ENCODE results near the gene KLHL29.

DNA sequence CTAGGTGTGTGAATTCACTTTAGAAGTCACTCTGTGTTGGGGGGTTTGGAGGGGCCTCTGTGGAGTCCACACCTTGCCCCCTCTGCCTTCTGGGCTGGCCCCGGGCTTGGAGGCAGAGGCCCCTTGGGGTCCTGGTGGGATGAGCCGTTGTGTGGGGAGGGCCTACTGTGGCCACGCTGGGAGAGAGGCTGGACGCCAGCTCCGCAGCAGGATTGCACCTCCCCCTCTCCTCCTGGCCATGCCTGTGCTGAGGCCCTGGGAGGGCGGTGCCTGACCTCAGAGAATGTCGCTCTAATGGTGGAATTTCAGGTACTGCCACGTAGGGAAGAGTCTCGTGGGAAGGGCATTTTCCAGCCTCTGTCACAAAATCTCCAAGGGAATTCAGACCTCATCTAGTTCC is 304.9 kb downstream of the KLHL29 start:
- TF ChIP-seq EZH2phosphoT487 (IDR thresholded peaks at IDR 0.05; ENCODE audit: borderline replicate concordance, low read length) = no peak
- TF ChIP-seq, protein P1, sequence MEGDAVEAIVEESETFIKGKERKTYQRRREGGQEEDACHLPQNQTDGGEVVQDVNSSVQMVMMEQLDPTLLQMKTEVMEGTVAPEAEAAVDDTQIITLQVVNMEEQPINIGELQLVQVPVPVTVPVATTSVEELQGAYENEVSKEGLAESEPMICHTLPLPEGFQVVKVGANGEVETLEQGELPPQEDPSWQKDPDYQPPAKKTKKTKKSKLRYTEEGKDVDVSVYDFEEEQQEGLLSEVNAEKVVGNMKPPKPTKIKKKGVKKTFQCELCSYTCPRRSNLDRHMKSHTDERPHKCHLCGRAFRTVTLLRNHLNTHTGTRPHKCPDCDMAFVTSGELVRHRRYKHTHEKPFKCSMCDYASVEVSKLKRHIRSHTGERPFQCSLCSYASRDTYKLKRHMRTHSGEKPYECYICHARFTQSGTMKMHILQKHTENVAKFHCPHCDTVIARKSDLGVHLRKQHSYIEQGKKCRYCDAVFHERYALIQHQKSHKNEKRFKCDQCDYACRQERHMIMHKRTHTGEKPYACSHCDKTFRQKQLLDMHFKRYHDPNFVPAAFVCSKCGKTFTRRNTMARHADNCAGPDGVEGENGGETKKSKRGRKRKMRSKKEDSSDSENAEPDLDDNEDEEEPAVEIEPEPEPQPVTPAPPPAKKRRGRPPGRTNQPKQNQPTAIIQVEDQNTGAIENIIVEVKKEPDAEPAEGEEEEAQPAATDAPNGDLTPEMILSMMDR (IDR thresholded peaks at IDR 0.05; ENCODE audit: low read depth, low read length, poor library complexity, severe bottlenecking) = no peak
